Smooth muscle cell (in vitro differentiated cells): ENCODE measurements around the gene S100A12. TPM values are rescaled to one million over a fixed set of nuclear protein-coding genes. Genes with fewer than 3 reads are reported as not detected.
"Not testable (repeated sequence)": the region's sequence is repeated elsewhere in the genome, so short reads cannot be mapped to it uniquely, and the experiment has no call there.

ENCODE experiments used
- DNase-seq: peaks from one replicate; lab custom pipeline; 2025; ENCODE audit not compliant: unreplicated experiment; lab: John Stamatoyannopoulos, UW
- H2AFZ ChIP-seq: fragments of 200-600 bp; sonication (generic); 2 replicates; pipeline ENCODE4 v1.6.0; 2016; ENCODE audit warnings: antibody characterized with exemption, low read depth, mild to moderate bottlenecking
- H3F3A ChIP-seq: fragments of 200-600 bp; sonication (generic); 2 replicates; pipeline ENCODE4 v1.6.0; 2017; ENCODE audit warnings: antibody characterized with exemption, low read depth
- H3K27ac ChIP-seq: fragments of 200-600 bp; sonication (generic); 2 replicates; pipeline ENCODE4 v1.5.1; 2016; ENCODE audit warnings: low read depth, mild to moderate bottlenecking
- H3K27me3 ChIP-seq: fragments of 200-600 bp; sonication (generic); 2 replicates; pipeline ENCODE4 v1.6.1; 2016; ENCODE audit warnings: low read depth, mild to moderate bottlenecking
- H3K36me3 ChIP-seq: fragments of 200-600 bp; sonication (generic); 2 replicates; pipeline ENCODE4 v1.5.1; 2016; ENCODE audit warnings: low read depth
- H3K4me1 ChIP-seq: fragments of 200-600 bp; sonication (generic); 2 replicates; pipeline ENCODE4 v1.5.1; 2016; ENCODE audit warnings: low read depth
- H3K4me2 ChIP-seq: fragments of 200-600 bp; sonication (generic); 2 replicates; pipeline ENCODE4 v1.6.0; 2016; ENCODE audit warnings: mild to moderate bottlenecking
- H3K4me3 ChIP-seq: fragments of 200-600 bp; sonication (generic); 2 replicates; pipeline ENCODE4 v1.5.1; 2016; ENCODE audit warnings: mild to moderate bottlenecking
- H3K79me2 ChIP-seq: fragments of 200-600 bp; sonication (generic); 2 replicates; pipeline ENCODE4 v1.6.0; 2016; ENCODE audit warnings: low read depth, mild to moderate bottlenecking
- H3K9ac ChIP-seq: fragments of 200-600 bp; sonication (generic); 2 replicates; pipeline ENCODE4 v1.6.0; 2016; ENCODE audit warnings: low read depth
- H3K9me3 ChIP-seq: fragments of 200-600 bp; sonication (generic); replicated peaks from 2 replicates; pipeline ENCODE4 v1.5.1; 2016; ENCODE audit warnings: low read depth
- H4K20me1 ChIP-seq: fragments of 200-600 bp; sonication (generic); 2 replicates; pipeline ENCODE4 v1.6.0; 2016; ENCODE audit warnings: low read depth
- WGBS: methylation state at CpG from one replicate; pipeline ENCODE4 v1.1.7; 2016; ENCODE audit warnings: low lambda C conversion rate; 5-methylcytosine and 5-hydroxymethylcytosine counted together
- polyA plus RNA-seq: library from polyadenylated mRNA; unstranded; fragments of >200 nt; fragmentation: Nextera tagmentation; extraction: Ambion mirVana; gene quantifications from 2 replicates; pipeline ENCODE4 v1.2.1, GENCODE V29; 2016
- total RNA-seq: library from RNA; depleted of rRNA; stranded (reverse); fragments of >200 nt; gene quantifications from 2 replicates; pipeline ENCODE4 v1.2.3, GENCODE V29; 2014
- TF ChIP-seq, protein P1 (sequence below): fragments of 200-600 bp; sonication (generic); IDR thresholded peaks from 2 replicates; pipeline ENCODE4 v1.5.1; 2017; ENCODE audit warnings: borderline replicate concordance, mild to moderate bottlenecking, antibody characterized with exemption; ENCODE audit not compliant: insufficient read depth, poor library complexity, severe bottlenecking

S100A12 gene
- total and polyA plus RNA-seq, 2 experiments from 2014 or later = not detected

DNA sequence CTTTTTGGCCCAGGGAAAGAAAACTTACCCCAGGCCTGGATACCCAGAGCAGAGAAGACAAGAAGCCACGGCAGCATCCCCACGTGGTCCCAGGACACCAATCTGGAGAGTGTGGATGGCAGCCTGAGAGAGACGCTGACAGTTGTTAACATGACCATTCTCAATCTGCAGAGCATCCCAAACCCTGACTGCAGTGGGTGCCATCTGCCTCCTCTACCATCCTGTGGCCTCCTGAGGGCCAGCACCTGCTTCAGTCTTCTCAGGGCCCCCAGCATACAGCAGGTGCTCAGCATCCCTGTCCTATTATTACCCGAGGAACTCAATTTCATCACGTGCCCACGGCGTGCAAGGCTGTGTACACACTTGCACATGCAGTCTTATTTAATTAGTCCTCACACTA lies 27.6 kb downstream of the S100A12 start:
- Histone ChIP-seq H3K4me2 (no peak overlapping the region), H3K9ac (no peak overlapping the region), H2AFZ (no peak overlapping the region), H3K9me3 (no peaks in the 10 kb centered on the region), H3K36me3 (no peaks in the 10 kb centered on the region), H4K20me1 (no peaks in the 10 kb centered on the region), H3K4me1 (no peaks in the 10 kb centered on the region), H3F3A (no peaks in the 10 kb centered on the region), H3K27me3 (peaks cover 14% of the 10 kb centered on the region), H3K79me2 (no peaks in the 10 kb centered on the region), H3K4me3 (no peak overlapping the region), H3K27ac (no peak overlapping the region)
- 70% methylated on average over 7 of the region's 7 CpGs for WGBS
- TF ChIP-seq, protein P1, sequence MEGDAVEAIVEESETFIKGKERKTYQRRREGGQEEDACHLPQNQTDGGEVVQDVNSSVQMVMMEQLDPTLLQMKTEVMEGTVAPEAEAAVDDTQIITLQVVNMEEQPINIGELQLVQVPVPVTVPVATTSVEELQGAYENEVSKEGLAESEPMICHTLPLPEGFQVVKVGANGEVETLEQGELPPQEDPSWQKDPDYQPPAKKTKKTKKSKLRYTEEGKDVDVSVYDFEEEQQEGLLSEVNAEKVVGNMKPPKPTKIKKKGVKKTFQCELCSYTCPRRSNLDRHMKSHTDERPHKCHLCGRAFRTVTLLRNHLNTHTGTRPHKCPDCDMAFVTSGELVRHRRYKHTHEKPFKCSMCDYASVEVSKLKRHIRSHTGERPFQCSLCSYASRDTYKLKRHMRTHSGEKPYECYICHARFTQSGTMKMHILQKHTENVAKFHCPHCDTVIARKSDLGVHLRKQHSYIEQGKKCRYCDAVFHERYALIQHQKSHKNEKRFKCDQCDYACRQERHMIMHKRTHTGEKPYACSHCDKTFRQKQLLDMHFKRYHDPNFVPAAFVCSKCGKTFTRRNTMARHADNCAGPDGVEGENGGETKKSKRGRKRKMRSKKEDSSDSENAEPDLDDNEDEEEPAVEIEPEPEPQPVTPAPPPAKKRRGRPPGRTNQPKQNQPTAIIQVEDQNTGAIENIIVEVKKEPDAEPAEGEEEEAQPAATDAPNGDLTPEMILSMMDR = no peak
- no peak for DNase-seq

DNA sequence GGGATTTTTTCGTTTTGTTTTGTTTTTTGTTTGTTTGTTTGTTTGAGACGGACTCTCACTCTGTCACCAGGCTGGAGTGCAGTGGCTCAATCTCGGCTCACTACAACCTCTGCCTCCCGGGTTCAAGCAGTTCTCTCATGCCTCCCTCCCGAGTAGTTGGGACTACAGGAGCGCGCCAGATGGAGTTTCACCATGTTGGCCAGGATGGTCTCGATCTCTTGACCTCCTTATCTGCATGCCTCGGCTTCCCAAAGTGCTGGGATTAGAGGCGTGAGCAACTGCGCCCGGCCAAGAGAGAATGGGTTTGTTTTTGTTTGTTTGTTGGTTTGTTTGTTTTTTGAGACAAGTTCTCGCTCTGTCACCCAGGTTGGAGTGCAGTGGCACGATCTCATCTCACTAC lies 28.4 kb downstream of the S100A12 start:
- not testable (repeated sequence) for H3K79me2 ChIP-seq, H4K20me1 ChIP-seq, H3F3A ChIP-seq, H3K4me1 ChIP-seq, DNase-seq, H3K36me3 ChIP-seq, H3K4me2 ChIP-seq, H3K27ac ChIP-seq, H3K9me3 ChIP-seq, H2AFZ ChIP-seq, H3K9ac ChIP-seq, H3K4me3 ChIP-seq
- 72% methylated on average over 14 of the region's 14 CpGs for WGBS
- H3K27me3 ChIP-seq = peaks cover 14% of the 10 kb centered on the region

DNA sequence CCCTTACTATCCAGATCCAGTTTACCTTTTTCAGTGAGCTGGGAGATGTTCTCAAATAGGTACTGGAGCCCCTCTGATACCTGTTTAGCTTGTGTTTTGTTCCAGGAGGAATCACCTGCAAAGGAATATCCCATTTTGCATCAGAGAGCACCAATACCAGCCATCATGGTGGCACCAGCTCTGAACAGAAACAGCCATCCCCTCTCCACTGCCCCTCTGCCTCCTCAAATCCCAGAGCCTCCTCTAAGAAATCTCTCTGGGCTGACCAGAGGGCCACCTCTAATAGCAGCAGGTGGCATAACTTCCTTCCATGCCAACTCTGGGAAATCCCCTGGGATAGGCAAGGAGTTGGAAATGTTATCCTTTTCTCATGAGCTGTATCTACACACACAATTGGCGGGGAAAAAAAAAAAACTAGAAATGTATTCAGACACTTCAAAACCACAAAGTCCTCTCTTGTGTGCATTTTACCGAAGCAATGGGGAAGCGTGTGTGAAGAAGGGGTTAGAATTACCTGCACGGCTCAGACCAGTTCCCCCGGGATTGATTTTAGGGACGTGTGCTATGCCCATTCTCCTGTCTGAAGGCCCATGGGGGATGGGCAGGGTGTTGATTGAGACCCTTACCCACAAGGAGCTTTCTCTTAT lies 29.2 kb downstream of the S100A12 start:
- TF ChIP-seq, protein P1 = no peak
- no peak overlapping the region for H3K4me3 ChIP-seq
- no peaks in the 10 kb centered on the region for H3K36me3 ChIP-seq
- H3K4me2 ChIP-seq = no peak overlapping the region
- no peak overlapping the region for H2AFZ ChIP-seq
- H3K4me1 ChIP-seq = no peaks in the 10 kb centered on the region
- no peak overlapping the region for H3K9ac ChIP-seq
- no peaks in the 10 kb centered on the region for H4K20me1 ChIP-seq
- no peaks in the 10 kb centered on the region for H3K79me2 ChIP-seq
- peaks cover 13% of the 10 kb centered on the region for H3K27me3 ChIP-seq
- WGBS = 85% methylated on average over 6 of the region's 6 CpGs
- DNase-seq = no peak
- no peak overlapping the region for H3K27ac ChIP-seq
- no peaks in the 10 kb centered on the region for H3K9me3 ChIP-seq
- H3F3A ChIP-seq = no peaks in the 10 kb centered on the region

DNA sequence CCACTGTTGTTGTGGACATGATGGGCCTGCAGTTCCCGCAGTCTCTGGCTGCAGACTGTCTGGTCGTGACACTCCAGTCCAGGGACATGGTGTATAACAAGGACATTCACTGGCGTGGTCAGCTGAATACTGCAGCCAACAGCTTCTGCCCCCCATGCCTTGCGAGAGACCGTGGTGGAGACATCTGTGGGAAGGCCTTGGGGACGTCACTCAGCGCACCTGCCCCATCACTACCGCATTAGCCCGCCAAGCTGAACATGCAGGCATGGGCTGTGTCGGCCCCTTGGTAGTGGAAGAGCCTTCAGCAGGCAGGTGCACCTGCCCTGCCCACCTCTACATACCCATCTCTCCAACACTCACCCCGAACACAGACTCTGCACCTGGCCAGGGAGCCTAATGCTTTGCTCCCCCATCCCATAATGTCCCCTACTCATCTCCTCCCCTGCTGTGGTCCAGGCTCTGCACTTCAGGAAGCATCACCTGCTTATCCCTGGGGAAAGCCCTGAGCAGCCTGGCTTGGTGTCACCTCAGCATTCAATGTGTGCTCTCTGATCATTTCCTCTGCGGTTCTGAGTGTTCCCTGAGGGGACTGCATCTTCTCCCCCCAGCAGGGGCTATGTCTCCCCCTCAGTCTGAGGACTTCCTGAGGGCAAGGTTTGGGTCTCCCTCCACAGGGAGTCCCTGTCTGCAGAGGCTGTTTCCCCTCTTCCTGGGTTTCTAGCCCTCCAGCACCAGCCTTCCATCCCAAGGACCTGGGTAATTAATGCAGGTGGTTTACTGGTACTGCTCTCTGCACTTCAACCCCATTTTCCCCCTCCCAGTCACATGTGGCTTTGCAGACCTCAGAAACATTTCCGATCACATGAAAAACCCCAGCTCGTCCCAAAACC lies 30.0 kb downstream of the S100A12 start:
- no peak for DNase-seq
- H3K9me3 ChIP-seq = no peaks in the 10 kb centered on the region
- no peak overlapping the region for H3K4me2 ChIP-seq
- H4K20me1 ChIP-seq = no peaks in the 10 kb centered on the region
- peaks cover 6% of the 10 kb centered on the region for H3K27me3 ChIP-seq
- TF ChIP-seq, protein P1 = no peak
- no peak overlapping the region for H2AFZ ChIP-seq
- no peak overlapping the region for H3K27ac ChIP-seq
- no peaks in the 10 kb centered on the region for H3K79me2 ChIP-seq
- H3K36me3 ChIP-seq = no peaks in the 10 kb centered on the region
- no peaks in the 10 kb centered on the region for H3K4me1 ChIP-seq
- no peaks in the 10 kb centered on the region for H3F3A ChIP-seq
- H3K9ac ChIP-seq = no peak overlapping the region
- H3K4me3 ChIP-seq = no peak overlapping the region
- 87% methylated on average over 13 of the region's 14 CpGs for WGBS
